Activated CD8-positive, alpha-beta T cell treated with anti-CD3 and anti-CD28 coated beads for 36 hours (primary cell): ENCODE results near the gene IQCK. TPM values are rescaled to one million over a fixed set of nuclear protein-coding genes. Genes with fewer than 3 reads are reported as not detected.

Source experiments
- ATAC-seq: fragments of 200-7000 bp; cut with Tn5 transposase; one replicate; pipeline ENCODE4 v1.10.0; 2021; ENCODE audit warnings: mild to moderate bottlenecking, moderate library complexity
- CTCF ChIA-PET: fragments of 350-600 bp; sonication (Branson Sonifier 250); formaldehyde crosslinking; loops from one replicate; lab custom pipeline; 2021; ENCODE audit warnings: antibody characterized with exemption; lab: Charles Lee
- POLR2A ChIA-PET: fragments of 350-600 bp; sonication (Branson Sonifier 250); formaldehyde crosslinking; loops from one replicate; lab custom pipeline; 2021; ENCODE audit warnings: antibody characterized with exemption; lab: Charles Lee
- DNase-seq: peaks from one replicate; pipeline ENCODE4 v3.0.0-alpha.2; 2020
- H3K27ac Mint-ChIP-seq: one replicate; pipeline ENCODE4 v1.8.0; 2021; ENCODE audit warnings: mild to moderate bottlenecking, mixed read lengths
- H3K27me3 Mint-ChIP-seq: one replicate; pipeline ENCODE4 v1.8.0; 2021; ENCODE audit warnings: mixed read lengths
- H3K36me3 Mint-ChIP-seq: one replicate; pipeline ENCODE4 v1.8.0; 2021; ENCODE audit warnings: low read depth, mixed read lengths
- H3K4me1 Mint-ChIP-seq: one replicate; pipeline ENCODE4 v1.8.0; 2021; ENCODE audit warnings: low read depth, mixed read lengths
- H3K4me3 Mint-ChIP-seq: one replicate; pipeline ENCODE4 v1.8.0; 2021; ENCODE audit warnings: mild to moderate bottlenecking, moderate library complexity, mixed read lengths
- H3K9me3 Mint-ChIP-seq: one replicate; pipeline ENCODE4 v1.8.0; 2021; ENCODE audit warnings: mixed read lengths
- CTCF ChIP-seq: fragments of 200-600 bp; IDR thresholded peaks from one replicate; pipeline ENCODE4 v1.8.0; 2022; ENCODE audit warnings: antibody characterized with exemption, mild to moderate bottlenecking
- intact Hi-C: fragments of 100-400 bp; cut with micrococcal nuclease; formaldehyde crosslinking; loops from one replicate; pipeline ENCODE4 v1.10.0; 2022
- total RNA-seq, 2 experiments: library from RNA; stranded (reverse); gene quantifications; one replicate each; pipeline ENCODE4 v1.2.3, GENCODE V29; 2021

The IQCK gene
- total RNA-seq, 2 experiments from 2014 or later = 1.7 to 3.5 TPM

DNA sequence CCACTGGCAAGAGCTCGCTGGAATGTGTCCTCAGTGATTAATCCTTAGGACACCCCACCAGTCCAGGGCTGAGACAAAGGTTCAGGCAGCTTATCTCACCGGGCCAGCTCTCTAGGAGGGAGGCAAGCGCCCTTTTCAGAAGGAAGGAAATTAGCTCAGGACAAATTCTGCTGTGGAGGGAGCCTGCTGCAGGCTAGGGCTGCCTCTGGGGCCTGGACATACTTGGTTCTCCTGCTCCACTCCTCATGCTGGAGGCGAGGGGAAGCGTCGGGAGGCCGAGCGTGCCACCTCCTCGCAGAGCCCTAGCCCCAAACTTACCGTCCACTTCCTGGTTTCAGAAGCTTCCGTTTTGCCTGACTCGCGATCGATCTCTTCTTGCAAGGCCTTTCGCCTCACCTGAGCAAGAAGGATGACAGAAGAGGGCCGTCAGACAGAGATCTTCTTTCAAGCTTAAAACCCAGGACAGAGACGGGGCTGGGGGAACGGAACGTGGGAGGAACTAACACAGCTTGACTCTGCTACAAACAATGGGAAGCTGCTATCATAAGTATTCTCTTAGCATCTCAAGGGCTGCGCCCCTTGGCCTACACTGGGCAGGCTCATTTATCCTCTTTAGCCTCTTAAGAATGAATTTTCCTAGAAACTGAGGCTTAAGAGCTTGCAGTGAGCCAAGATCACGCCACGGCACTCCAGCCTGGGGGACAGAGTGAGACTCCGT lies 7.7 kb upstream of the IQCK start:
- Mint-ChIP-seq H3K36me3 (peaks cover 52% of the 10 kb centered on the region), H3K27ac (no peak overlapping the region), H3K9me3 (no peaks in the 10 kb centered on the region), H3K4me3 (no peak overlapping the region), H3K27me3 (no peaks in the 10 kb centered on the region), H3K4me1 (peaks cover 16% of the 10 kb centered on the region)
- no peak for TF ChIP-seq CTCF
- ChIA-PET POLR2A (interaction anchor here (0.9 kb wide), 1 partner anchor 8 kb away, joined by 4 read pairs; no protein-coding TSS in a partner anchor), CTCF (no interaction called here)
- ATAC-seq (no peak), DNase-seq (no peak)
- intact Hi-C loops = no loop called here

DNA sequence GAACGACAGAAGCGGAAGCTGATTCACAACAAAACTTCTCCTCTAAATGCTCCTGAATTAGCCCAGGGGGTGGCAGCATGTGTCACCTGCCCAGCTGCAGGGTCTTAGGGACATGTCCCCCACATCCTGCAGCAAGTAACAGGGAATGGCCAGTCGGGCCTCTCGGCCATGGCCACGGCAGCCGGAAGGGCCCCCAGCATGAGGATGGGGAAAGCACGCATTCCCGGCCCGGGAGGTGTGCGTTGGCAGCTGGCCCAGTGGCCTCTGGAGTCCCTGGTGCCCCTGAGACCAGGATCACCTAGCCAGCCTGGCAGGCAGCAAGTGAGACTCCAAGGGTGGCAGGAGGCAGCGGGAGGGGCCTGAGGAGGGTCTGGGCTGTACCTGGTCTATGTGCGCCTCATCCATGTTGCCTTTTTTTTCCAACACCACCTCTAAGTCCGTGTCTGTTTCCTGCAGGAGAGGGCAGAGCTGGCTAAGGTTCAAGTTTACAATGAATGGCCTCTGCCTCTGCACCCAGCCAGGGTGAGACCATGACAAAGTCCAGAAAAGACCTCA lies 7.0 kb upstream of the IQCK start:
- ATAC-seq (no peak), DNase-seq (no peak)
- Mint-ChIP-seq H3K27ac (no peak overlapping the region), H3K9me3 (no peaks in the 10 kb centered on the region), H3K4me1 (peaks cover 17% of the 10 kb centered on the region), H3K4me3 (no peak overlapping the region), H3K36me3 (peaks cover 50% of the 10 kb centered on the region), H3K27me3 (no peaks in the 10 kb centered on the region)
- no peak for TF ChIP-seq CTCF
- CTCF ChIA-PET = no interaction called here
- intact Hi-C loops = no loop called here
- POLR2A ChIA-PET = interaction anchor here (0.9 kb wide), 1 partner anchor 8 kb away, joined by 4 read pairs; no protein-coding TSS in a partner anchor

- H3K9me3 Mint-ChIP-seq = no peaks in the 10 kb centered on the region
- ATAC-seq (no peak), DNase-seq (no peak)
- ChIA-PET POLR2A (no interaction called here), CTCF (no interaction called here)
- no peak for TF ChIP-seq CTCF
- no peaks in the 10 kb centered on the region for H3K27me3 Mint-ChIP-seq
- peaks cover 23% of the 10 kb centered on the region for H3K4me1 Mint-ChIP-seq
- H3K4me3 Mint-ChIP-seq = no peak overlapping the region
- intact Hi-C loops = no loop called here
- H3K36me3 Mint-ChIP-seq = peaks cover 51% of the 10 kb centered on the region
- H3K27ac Mint-ChIP-seq = no peak overlapping the region
These were observed 6.4 kb upstream of the IQCK start for GRCh38 chr16:19711643-19712042.

DNA sequence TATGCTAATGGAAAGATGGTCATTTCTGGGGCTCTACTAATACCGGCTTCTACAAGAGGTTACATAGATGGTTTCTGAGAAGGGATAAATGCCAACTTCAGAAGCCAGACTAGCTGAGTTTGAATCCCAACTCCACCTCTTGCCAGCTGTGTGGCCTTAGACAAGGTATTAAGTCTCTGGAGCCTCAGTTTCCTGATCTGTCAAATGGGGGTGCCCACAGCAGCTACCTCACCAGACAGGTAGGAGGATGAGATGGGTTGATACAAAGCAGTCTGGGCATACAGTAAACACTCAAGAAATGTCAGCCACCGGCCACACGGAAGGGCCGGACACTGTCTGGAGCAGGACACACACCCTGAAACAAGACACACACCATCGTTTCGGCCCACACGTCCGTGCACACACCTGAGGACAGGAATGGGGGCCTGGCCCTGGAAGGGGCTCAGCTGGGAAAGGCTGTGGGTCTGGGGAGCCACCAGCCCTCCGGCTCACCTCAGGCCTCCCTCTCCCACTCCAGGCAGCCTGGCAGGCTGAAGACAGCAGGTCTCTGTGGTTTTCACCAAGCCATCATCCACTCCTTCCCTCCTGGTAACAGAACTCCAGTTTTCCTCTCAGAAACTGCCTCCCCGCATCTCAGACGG lies 5.5 kb upstream of the IQCK start:
- Mint-ChIP-seq H3K9me3 (no peaks in the 10 kb centered on the region), H3K4me3 (no peak overlapping the region), H3K27me3 (no peaks in the 10 kb centered on the region), H3K36me3 (peaks cover 46% of the 10 kb centered on the region), H3K27ac (no peak overlapping the region), H3K4me1 (peaks cover 26% of the 10 kb centered on the region)
- ATAC-seq (no peak), DNase-seq (no peak)
- TF ChIP-seq CTCF = no peak
- CTCF ChIA-PET = no interaction called here
- intact Hi-C loops = no loop called here
- POLR2A ChIA-PET = interaction anchor here (0.6 to 1.6 kb wide), 3 partner anchors 10 to 33 kb away, joined by 3 read pairs; no protein-coding TSS in a partner anchor

- no peak for TF ChIP-seq CTCF
- ChIA-PET POLR2A (interaction anchor here (1.2 to 1.6 kb wide), 4 partner anchors 9 to 173 kb away, joined by 3 to 4 read pairs (median 4); no protein-coding TSS in a partner anchor), CTCF (no interaction called here)
- H3K27me3 Mint-ChIP-seq = no peaks in the 10 kb centered on the region
- peaks cover 42% of the 10 kb centered on the region for H3K36me3 Mint-ChIP-seq
- H3K9me3 Mint-ChIP-seq = no peaks in the 10 kb centered on the region
- H3K4me1 Mint-ChIP-seq = peaks cover 26% of the 10 kb centered on the region
- ATAC-seq (no peak), DNase-seq (no peak)
- intact Hi-C loops = no loop called here
- no peak overlapping the region for H3K27ac Mint-ChIP-seq
- no peak overlapping the region for H3K4me3 Mint-ChIP-seq
These were observed 4.4 kb upstream of the IQCK start for GRCh38 chr16:19713697-19714096.
